M059J (cell line): ENCODE results near the gene KCNQ1OT1. TPM values are rescaled to one million over a fixed set of nuclear protein-coding genes. Genes with fewer than 3 reads are reported as not detected.
A peak's percentile ranks its signal among the peaks of the same experiment; 100 is the strongest.

ENCODE experiments used
- DNase-seq: peaks from one replicate; pipeline ENCODE4 v3.0.0-alpha.2; 2012; ENCODE audit warnings: low read depth
- total RNA-seq: library from RNA; depleted of rRNA; stranded (reverse); fragments of >200 nt; shearing (Covaris generic); gene quantifications from 2 replicates; pipeline ENCODE4 v1.2.3, GENCODE V29; 2014

Gene KCNQ1OT1
- total RNA-seq, 1 experiment from 2014 or later, result 0.47 TPM

- DNase-seq, result peak; percentile 64
Measured at GRCh38 chr11:2737226-2737590, 37.4 kb upstream of the KCNQ1OT1 start.

DNA sequence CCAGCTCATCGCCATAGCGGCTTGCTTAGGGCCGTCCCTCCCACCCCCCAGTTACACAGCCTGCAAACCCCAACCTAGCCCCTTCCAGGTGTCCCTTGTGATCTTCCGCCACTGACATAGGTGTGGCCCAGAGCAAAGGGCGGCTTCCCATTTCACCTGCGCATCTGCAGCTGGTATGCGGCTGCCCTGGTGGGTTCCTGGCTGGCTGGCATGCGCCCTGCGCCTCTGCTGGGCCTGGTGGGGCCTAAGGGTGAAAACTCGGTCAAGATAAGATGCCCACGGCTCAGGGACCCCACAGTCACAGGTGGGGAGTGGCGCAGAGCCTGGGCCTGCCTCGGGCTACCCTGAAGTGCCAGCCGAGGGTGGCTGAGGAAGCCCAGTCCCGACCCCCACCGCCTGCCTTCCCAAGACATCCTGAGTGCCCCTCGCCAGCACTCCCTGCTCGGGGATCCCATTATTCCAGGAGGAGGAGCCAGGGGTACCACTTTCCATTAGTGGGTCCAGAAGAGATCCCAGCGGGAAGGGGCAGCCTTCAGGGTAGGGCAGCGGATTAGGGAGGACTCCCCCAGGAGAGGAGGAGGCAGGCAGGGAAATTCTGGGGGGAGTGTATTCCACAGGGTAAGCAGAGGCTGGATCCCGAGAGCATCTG is 36.9 kb upstream of the KCNQ1OT1 start:
- DNase-seq, result no peak

- no peak for DNase-seq
Measured at GRCh38 chr11:2735053-2735589, 35.3 kb upstream of the KCNQ1OT1 start.

DNA sequence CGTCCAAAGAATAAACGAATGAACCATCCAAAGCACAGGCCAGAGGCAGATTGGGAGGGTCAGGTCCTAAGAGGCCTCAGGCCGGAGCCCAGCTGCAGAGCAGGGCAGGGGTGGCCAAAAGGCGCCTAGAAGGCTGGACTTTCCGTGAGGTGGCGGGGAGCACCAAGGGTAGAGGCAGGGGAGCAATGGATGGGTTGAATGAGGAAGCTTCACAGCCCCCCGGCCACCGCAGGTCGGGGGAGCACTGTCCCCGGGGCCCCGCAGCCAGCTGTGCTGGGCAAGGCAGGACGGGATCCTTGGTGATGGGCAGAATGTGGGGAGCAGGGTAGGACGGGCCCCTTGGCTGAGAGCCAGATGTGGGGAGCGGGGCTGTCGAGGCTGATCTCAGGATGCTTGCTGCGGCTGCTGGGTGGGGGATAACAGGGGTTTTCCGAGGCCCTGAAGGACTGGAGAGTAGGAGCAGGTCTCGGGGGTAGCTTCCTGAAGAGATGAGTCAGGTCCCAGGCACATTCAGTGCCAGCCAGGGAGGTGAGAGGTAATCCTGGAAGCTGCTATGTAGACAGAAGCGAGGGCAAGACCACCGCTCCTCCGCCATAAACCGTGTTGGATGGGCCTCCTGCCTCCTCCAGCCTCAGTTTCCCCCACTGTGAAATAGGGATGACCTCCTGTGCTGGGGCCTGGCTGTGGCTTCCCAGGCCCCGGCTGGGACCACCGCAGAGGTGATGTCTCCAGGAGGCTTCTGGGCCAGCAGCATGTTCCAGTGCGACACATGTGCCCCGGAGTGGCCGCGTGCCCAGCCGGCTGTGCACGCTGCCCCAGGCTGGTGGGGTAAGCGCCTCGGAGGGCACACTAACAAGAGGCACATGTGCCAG is 34.6 kb upstream of the KCNQ1OT1 start:
- peak; percentile 29 for DNase-seq

DNA sequence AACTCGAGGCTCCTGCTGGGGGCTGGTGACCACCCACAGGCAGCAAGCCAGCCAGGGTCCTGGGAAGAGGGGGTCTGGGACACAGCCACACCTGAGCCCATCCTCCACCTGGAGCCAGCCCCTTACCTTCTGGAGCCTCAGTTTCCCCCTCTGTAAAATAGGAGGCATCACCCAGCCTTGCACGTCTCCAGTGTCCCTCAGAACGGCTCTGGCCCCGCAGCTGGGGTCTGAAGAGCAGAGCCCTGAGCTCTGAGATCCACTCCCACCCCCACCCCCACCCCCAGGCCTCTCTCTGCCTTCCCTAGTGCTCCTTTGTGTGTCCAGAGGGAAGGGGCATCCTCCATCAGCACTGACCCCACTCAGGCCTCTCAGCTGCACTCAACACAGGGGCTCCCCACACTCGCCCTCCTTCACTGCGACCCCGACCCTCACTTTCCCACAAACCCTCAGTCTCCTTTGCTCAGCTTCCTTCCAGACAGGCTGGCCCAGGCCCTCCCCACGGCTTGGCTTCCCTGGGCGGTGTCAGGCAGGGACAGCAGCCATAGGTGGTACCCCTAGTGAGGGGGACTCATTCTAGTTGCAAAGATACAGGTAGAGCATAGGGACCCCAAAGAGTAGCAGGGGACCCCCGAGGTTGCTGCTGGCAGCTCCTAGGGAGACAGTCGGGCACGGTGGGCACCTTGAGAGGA is 33.3 kb upstream of the KCNQ1OT1 start:
- no peak for DNase-seq

- no peak for DNase-seq
Measured at GRCh38 chr11:2732261-2732939, 32.6 kb upstream of the KCNQ1OT1 start.

- DNase-seq, result no peak
Measured at GRCh38 chr11:2731130-2732125, 31.6 kb upstream of the KCNQ1OT1 start.

GRCh38 chr11:2730272-2731129 is 30.7 kb upstream of the KCNQ1OT1 start:
- no peak for DNase-seq

DNA sequence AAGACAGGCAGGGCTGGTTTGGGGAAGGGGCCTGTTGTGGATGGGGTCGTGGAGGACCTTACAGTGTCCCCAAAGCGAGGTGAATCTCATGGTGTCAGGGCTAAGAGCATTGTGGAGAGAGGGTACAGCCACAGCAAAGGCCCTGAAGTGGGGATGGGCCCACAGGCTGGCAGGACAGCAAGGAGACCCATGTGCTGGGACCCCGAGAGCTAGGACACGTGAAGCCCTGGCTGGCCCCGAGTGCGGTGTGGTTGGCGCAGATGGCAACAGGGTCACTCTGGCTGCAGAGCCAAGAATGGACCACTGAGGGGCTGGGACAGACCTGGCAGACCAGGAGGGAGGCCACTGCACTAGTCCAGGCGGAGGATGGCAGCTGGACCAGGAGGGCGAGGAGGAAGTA is 30.0 kb upstream of the KCNQ1OT1 start:
- no peak for DNase-seq

GRCh38 chr11:2728663-2729332 is 29.0 kb upstream of the KCNQ1OT1 start:
- no peak for DNase-seq

DNA sequence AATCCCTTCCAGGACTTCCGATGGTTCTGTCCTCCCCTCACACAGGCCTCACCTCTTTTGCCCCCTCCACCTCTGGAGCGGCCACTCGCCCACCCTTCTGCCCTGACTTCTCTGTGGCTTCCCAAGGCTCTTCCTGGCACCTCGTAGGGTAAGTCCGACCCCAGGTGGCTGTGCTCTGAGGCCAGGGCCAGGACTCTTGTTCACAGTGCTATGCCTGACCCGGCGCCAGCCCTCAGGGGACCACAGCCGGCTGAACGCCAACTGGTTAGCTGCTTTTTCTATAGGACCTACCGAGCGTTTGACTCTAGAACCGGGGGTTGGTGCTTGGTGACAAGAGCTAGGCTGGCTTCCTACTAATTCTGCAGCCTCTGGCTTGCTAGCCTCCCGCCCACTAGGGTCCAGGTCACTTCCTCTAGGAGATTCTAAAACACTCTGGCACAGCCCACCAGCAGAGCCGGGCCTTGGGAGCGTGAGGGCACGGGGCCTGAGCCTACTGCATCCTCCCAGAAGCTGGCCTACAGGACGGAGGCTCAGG is 28.4 kb upstream of the KCNQ1OT1 start:
- DNase-seq, result no peak

- DNase-seq, result no peak
Measured at GRCh38 chr11:2726964-2727363, 27.2 kb upstream of the KCNQ1OT1 start.

DNA sequence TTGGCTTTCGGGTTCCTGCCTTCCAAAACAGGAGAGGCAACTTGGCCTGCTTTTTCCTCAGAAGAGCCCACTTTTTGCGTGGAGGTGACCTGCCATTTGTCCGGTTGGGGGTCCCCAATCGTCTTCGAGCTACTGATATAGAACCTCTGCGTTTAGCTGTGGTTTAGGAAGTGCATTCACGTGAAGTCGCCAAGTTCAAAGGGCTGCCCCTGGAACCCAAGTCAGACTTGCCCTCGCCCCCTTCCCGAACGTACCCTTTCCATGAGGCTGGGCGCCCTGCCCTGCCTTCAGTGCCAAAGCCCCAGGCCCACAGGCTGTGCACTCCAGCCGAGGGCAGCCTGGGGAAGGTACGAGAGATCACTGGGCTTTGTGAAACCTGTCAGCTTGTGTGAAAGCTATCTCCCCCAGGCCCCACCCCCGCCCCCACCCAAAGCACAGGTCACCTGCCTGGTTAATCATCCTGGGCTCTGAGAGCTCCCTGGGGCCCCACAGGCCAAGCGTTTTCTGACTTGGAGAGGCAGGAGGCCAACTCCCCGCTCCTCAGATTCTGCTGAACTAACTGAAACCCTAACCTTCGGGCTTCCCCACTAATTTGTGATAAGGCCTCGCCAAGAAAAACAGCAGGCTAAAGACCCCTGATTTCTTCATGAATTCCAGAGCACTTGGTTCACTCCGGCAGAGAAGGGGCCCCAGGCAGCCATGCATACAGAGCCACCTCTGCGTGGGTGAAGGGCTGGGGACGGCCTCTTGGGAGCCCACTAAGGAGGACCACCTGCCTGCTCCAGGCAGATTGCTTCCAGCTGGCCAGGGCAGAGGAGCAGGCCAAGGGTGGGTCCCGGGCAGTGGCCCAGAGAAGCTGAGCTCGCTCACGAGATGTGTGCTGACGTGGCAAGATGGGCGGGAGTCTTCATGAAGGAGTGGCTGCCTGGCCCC is 25.8 kb upstream of the KCNQ1OT1 start:
- no peak for DNase-seq

DNA sequence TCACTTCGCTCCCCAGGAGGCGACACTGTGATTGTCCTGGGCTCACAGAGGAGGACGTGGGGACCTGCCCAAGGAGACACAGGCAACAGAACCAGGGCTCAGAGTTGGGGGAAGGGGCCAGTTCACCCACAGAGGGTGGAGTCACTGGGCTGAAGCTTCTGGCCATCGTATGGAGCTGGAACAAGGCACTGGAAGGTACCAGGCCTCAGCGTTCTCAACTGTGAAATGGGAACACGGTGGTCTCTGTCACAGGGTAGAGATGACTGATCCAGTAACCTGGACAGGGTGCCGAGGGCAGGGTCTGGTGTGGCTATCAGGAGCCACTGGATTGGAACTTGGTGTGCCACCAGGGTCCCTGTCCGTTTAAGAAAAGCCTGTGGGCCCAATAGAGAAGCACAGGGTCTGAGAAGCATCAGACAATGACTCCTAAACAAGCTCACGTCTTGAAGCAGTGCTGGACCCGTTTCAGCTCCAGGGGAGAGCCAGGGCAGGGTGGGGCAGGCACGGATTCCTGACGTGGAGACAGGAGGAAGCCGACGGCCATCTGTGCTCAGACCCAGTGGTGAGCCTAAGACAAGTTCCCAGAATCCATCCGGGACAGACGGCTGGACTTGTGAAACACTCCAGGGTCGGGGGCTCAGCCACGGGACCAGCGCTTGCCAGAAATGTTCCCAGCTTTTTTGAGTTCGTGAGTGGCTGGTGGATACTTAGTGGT is 25.0 kb upstream of the KCNQ1OT1 start:
- no peak for DNase-seq

DNA sequence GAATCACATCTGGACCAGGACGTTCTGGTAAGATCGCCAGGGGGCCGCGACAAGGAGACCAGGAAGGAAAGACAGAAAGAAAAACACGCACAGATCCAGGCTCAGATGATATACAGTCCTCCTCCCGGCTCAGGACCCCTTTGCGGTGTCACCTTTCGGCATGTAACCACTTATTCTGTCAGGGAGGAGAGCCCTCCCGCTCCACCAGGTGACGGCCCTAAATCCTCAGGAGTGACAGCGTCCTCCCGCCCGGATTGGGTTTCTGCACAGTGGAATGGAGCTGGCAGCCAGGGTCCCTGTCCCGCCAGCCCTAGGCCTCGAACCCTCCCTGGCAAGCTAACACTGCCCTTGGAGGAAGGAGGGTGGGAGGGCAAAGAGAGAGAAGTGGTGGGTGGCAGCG is 24.3 kb upstream of the KCNQ1OT1 start:
- no peak for DNase-seq

DNA sequence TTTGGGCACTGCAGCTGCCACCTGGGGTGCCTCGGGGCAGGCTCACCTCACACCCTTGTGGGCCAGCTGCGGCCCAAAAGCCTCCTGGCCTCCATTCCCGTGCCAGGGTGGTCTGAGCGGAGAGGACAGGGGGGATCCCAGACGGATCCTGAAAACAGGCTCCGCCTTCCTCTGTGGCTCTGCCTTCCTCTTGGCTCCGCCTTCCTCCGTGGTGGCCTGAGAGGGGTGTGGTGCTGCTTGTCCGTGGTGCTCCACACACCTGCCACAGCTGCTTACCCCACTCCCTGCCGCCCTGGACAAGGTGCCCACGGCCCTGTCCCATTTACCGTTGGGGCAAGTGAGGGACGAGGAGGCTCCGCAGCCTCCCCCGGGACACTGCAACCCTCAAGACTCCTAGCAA is 23.2 kb upstream of the KCNQ1OT1 start:
- DNase-seq, result no peak
